GM23338 (cell line): ENCODE results near the gene ESPNL.

ENCODE experiments used
- CREB1 ChIP-seq: fragments of 250-450 bp; sonication (Bioruptor Pico); IDR thresholded peaks from 2 replicates; pipeline ENCODE4 v1.5.0; 2020; ENCODE audit warnings: low read depth, mild to moderate bottlenecking, moderate library complexity
- EZH2 ChIP-seq: fragments of 200-600 bp; sonication (generic); IDR thresholded peaks from one replicate; pipeline ENCODE4 v1.8.0; 2017; ENCODE audit warnings: antibody characterized with exemption, mild to moderate bottlenecking, low read depth; ENCODE audit not compliant: unreplicated experiment
- EZH2phosphoT487 ChIP-seq: fragments of 200-600 bp; sonication (generic); IDR thresholded peaks from one replicate; pipeline ENCODE4 v1.8.1; 2018; ENCODE audit warnings: antibody characterized with exemption; ENCODE audit not compliant: unreplicated experiment
- JUNB ChIP-seq: IDR thresholded peaks from one replicate; pipeline ENCODE4 v1.6.1; 2016; ENCODE audit warnings: antibody characterized with exemption; ENCODE audit not compliant: unreplicated experiment
- NANOG ChIP-seq: IDR thresholded peaks from 2 replicates; pipeline ENCODE4 v1.6.1; 2016; ENCODE audit warnings: antibody characterized with exemption, borderline replicate concordance
- POLR2AphosphoS5 ChIP-seq: IDR thresholded peaks from 2 replicates; pipeline ENCODE4 v1.6.1; 2016; ENCODE audit warnings: antibody characterized with exemption, low read depth
- STAT1 ChIP-seq: IDR thresholded peaks from one replicate; pipeline ENCODE4 v1.6.1; 2016; ENCODE audit warnings: antibody characterized with exemption; ENCODE audit not compliant: unreplicated experiment
- ZNF114 ChIP-seq: fragments of 250-450 bp; sonication (Bioruptor Pico); IDR thresholded peaks from 2 replicates; pipeline ENCODE4 v1.5.0; 2020; ENCODE audit warnings: mild to moderate bottlenecking, moderate library complexity
- TF ChIP-seq, protein P1 (sequence below), 2 experiments: fragments of 200-600 bp in 1 of 2; sonication (generic) in 1 of 2; conservative IDR thresholded peaks; 2 replicates each; pipeline versions ENCODE4 v1.5.1 to v1.6.1; 2016 to 2017; ENCODE audit warnings: antibody characterized with exemption in 2 of 2, low read depth in 2 of 2, mild to moderate bottlenecking in 2 of 2, moderate library complexity in 1 of 2
- TF ChIP-seq, protein P2 (sequence below): IDR thresholded peaks from one replicate; pipeline ENCODE4 v1.6.1; 2018; ENCODE audit warnings: antibody characterized with exemption; ENCODE audit not compliant: unreplicated experiment
- TF ChIP-seq, protein P3 (sequence below): IDR thresholded peaks from 2 replicates; pipeline ENCODE4 v1.6.1; 2016; ENCODE audit warnings: antibody characterized with exemption
- TF ChIP-seq, protein P4 (sequence below): fragments of 250-450 bp; sonication (Bioruptor Pico); IDR thresholded peaks from 2 replicates; pipeline ENCODE4 v1.5.0; 2020; ENCODE audit warnings: mild to moderate bottlenecking, moderate library complexity

DNA sequence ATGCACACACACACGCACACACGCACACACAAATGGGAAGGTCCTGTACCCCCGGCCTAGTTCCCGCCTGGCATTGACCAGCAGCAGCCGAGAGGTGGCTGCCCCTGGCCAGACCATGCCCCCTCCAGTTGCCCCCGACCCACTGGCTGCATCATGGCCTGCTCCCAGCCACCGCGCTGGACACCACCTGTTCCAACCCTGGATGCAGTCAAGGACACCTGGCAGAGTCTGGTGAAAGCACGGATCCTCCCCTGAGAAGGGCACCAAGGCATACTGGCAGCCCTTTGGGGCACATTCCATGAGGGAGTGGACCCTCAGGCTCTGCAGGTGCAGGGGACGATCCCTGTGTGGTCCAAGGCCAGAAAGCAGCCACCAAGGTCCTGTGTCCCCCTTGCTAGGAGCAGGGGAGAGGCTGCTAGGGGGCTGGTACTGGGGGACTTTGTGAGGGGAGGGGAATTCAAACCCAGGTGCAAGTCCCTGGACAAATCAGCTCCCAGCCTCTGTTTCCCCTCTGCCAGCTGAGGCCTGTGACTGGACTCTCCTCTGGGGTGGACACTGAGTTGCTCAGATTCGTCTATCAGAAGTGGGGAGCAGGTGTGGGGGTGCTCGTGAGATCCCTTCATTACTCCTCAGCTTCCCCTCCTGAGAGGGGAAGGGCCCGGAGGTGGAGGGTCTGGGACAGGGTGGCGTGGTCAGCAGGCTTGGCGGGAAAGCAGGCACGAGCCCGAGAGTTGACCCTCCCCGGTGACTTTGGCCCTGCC lies 3.5 kb downstream of the ESPNL start:
- TF ChIP-seq, protein P1, sequence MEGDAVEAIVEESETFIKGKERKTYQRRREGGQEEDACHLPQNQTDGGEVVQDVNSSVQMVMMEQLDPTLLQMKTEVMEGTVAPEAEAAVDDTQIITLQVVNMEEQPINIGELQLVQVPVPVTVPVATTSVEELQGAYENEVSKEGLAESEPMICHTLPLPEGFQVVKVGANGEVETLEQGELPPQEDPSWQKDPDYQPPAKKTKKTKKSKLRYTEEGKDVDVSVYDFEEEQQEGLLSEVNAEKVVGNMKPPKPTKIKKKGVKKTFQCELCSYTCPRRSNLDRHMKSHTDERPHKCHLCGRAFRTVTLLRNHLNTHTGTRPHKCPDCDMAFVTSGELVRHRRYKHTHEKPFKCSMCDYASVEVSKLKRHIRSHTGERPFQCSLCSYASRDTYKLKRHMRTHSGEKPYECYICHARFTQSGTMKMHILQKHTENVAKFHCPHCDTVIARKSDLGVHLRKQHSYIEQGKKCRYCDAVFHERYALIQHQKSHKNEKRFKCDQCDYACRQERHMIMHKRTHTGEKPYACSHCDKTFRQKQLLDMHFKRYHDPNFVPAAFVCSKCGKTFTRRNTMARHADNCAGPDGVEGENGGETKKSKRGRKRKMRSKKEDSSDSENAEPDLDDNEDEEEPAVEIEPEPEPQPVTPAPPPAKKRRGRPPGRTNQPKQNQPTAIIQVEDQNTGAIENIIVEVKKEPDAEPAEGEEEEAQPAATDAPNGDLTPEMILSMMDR (conservative IDR thresholded peaks at IDR 0.05; ENCODE audit: low read depth in 2 of 2) = no peak
- TF ChIP-seq EZH2 (no peak), POLR2AphosphoS5 (no peak), EZH2phosphoT487 (no peak), JUNB (no peak), CREB1 (CRISPR knock-in tag) (no peak), ZNF114 (CRISPR knock-in tag) (no peak), NANOG (no peak), STAT1 (no peak)
- TF ChIP-seq, protein P2, sequence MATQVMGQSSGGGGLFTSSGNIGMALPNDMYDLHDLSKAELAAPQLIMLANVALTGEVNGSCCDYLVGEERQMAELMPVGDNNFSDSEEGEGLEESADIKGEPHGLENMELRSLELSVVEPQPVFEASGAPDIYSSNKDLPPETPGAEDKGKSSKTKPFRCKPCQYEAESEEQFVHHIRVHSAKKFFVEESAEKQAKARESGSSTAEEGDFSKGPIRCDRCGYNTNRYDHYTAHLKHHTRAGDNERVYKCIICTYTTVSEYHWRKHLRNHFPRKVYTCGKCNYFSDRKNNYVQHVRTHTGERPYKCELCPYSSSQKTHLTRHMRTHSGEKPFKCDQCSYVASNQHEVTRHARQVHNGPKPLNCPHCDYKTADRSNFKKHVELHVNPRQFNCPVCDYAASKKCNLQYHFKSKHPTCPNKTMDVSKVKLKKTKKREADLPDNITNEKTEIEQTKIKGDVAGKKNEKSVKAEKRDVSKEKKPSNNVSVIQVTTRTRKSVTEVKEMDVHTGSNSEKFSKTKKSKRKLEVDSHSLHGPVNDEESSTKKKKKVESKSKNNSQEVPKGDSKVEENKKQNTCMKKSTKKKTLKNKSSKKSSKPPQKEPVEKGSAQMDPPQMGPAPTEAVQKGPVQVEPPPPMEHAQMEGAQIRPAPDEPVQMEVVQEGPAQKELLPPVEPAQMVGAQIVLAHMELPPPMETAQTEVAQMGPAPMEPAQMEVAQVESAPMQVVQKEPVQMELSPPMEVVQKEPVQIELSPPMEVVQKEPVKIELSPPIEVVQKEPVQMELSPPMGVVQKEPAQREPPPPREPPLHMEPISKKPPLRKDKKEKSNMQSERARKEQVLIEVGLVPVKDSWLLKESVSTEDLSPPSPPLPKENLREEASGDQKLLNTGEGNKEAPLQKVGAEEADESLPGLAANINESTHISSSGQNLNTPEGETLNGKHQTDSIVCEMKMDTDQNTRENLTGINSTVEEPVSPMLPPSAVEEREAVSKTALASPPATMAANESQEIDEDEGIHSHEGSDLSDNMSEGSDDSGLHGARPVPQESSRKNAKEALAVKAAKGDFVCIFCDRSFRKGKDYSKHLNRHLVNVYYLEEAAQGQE = no peak
- TF ChIP-seq, protein P3, sequence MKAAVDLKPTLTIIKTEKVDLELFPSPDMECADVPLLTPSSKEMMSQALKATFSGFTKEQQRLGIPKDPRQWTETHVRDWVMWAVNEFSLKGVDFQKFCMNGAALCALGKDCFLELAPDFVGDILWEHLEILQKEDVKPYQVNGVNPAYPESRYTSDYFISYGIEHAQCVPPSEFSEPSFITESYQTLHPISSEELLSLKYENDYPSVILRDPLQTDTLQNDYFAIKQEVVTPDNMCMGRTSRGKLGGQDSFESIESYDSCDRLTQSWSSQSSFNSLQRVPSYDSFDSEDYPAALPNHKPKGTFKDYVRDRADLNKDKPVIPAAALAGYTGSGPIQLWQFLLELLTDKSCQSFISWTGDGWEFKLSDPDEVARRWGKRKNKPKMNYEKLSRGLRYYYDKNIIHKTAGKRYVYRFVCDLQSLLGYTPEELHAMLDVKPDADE = no peak
- TF ChIP-seq, protein P4, sequence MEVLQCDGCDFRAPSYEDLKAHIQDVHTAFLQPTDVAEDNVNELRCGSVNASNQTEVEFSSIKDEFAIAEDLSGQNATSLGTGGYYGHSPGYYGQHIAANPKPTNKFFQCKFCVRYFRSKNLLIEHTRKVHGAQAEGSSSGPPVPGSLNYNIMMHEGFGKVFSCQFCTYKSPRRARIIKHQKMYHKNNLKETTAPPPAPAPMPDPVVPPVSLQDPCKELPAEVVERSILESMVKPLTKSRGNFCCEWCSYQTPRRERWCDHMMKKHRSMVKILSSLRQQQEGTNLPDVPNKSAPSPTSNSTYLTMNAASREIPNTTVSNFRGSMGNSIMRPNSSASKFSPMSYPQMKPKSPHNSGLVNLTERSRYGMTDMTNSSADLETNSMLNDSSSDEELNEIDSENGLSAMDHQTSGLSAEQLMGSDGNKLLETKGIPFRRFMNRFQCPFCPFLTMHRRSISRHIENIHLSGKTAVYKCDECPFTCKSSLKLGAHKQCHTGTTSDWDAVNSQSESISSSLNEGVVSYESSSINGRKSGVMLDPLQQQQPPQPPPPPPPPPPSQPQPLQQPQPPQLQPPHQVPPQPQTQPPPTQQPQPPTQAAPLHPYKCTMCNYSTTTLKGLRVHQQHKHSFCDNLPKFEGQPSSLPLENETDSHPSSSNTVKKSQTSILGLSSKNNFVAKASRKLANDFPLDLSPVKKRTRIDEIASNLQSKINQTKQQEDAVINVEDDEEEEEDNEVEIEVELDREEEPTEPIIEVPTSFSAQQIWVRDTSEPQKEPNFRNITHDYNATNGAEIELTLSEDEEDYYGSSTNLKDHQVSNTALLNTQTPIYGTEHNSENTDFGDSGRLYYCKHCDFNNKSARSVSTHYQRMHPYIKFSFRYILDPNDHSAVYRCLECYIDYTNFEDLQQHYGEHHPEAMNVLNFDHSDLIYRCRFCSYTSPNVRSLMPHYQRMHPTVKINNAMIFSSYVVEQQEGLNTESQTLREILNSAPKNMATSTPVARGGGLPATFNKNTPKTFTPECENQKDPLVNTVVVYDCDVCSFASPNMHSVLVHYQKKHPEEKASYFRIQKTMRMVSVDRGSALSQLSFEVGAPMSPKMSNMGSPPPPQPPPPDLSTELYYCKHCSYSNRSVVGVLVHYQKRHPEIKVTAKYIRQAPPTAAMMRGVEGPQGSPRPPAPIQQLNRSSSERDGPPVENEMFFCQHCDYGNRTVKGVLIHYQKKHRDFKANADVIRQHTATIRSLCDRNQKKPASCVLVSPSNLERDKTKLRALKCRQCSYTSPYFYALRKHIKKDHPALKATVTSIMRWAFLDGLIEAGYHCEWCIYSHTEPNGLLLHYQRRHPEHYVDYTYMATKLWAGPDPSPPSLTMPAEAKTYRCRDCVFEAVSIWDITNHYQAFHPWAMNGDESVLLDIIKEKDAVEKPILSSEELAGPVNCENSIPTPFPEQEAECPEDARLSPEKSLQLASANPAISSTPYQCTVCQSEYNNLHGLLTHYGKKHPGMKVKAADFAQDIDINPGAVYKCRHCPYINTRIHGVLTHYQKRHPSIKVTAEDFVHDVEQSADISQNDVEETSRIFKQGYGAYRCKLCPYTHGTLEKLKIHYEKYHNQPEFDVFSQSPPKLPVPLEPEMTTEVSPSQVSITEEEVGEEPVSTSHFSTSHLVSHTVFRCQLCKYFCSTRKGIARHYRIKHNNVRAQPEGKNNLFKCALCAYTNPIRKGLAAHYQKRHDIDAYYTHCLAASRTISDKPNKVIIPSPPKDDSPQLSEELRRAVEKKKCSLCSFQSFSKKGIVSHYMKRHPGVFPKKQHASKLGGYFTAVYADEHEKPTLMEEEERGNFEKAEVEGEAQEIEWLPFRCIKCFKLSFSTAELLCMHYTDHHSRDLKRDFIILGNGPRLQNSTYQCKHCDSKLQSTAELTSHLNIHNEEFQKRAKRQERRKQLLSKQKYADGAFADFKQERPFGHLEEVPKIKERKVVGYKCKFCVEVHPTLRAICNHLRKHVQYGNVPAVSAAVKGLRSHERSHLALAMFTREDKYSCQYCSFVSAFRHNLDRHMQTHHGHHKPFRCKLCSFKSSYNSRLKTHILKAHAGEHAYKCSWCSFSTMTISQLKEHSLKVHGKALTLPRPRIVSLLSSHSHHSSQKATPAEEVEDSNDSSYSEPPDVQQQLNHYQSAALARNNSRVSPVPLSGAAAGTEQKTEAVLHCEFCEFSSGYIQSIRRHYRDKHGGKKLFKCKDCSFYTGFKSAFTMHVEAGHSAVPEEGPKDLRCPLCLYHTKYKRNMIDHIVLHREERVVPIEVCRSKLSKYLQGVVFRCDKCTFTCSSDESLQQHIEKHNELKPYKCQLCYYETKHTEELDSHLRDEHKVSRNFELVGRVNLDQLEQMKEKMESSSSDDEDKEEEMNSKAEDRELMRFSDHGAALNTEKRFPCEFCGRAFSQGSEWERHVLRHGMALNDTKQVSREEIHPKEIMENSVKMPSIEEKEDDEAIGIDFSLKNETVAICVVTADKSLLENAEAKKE (CRISPR knock-in tag) = no peak
